Left renal cortex interstitium (tissue), 4 donors: ENCODE data around the gene WNT9A. TPM values are rescaled to one million over a fixed set of nuclear protein-coding genes. Genes with fewer than 3 reads are reported as not detected.

Experiments used
- DNase-seq, 4 donors: peaks; one replicate each; pipeline ENCODE4 v3.0.0-alpha.2; 2013; ENCODE audit warnings: low read depth in 4 of 4, low spot score in 2 of 4, missing footprints in 1 of 4
- polyA plus RNA-seq, 4 donors: library from polyadenylated mRNA; unstranded; fragments of 120-200 nt; gene quantifications; one replicate each; pipeline ENCODE4 v1.2.1, GENCODE V29; 2013; ENCODE audit not compliant: insufficient read length in 4 of 4

WNT9A gene
- polyA plus RNA-seq, 4 donors = 1.3 to 1.8 (median 1.6) TPM

- DNase-seq = no peak
Measured at GRCh38 chr1:227942716-227943261, 4.9 kb downstream of the WNT9A start.

- DNase-seq = no peak
Measured at GRCh38 chr1:227942021-227942715, 5.6 kb downstream of the WNT9A start.

- DNase-seq = no peak
Measured at GRCh38 chr1:227941509-227942020, 6.2 kb downstream of the WNT9A start.

GRCh38 chr1:227940791-227941241, 6.9 kb downstream of the WNT9A start:
- DNase-seq = no peak

DNA sequence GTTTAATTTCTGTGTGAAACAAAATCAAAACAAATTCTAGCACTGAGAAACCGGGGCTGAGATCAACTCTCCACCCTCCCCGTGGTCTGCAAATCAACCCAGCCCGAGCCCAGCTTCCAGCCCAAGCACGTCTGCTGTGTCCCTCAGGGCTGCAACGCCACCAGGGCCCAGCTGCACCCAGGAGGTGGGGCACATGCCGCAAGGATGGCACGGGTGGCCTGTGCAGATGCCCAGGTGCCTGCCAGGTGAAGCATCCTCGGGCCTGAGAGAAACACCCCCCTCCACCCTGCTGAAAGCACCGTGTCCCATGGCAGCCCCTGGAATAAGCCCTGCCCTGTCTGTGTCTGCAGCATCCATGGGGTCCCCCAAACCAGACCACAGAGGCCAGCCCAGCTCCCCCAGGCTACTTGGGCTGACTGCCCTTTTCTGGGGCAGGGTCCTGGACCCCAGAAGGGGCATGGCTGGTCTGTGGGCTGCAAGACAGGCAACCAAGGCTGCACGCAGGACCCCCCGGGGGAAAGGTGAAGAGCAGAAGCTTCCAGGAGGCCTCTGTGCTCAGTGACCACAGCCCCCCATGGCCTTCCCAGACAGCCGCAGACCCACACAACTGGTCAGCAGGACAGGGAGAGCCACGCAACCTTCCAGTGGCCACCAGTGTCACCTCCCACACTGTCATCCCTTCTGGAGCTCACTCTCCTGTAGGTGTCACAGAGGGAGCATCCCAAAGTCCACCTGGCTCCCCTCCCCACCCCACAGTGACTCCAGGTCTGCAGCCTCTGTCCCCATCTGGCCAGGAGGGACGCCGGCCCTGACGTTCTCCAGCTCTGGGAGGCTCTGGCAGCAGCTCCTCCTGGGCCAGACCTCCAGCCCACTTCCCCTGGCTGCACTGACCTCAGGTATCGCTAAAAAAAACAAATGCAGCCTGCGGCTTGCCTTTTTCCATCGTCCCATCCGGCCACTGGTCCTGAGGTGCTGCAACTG, 7.7 kb downstream of the WNT9A start:
- DNase-seq = no peak

DNA sequence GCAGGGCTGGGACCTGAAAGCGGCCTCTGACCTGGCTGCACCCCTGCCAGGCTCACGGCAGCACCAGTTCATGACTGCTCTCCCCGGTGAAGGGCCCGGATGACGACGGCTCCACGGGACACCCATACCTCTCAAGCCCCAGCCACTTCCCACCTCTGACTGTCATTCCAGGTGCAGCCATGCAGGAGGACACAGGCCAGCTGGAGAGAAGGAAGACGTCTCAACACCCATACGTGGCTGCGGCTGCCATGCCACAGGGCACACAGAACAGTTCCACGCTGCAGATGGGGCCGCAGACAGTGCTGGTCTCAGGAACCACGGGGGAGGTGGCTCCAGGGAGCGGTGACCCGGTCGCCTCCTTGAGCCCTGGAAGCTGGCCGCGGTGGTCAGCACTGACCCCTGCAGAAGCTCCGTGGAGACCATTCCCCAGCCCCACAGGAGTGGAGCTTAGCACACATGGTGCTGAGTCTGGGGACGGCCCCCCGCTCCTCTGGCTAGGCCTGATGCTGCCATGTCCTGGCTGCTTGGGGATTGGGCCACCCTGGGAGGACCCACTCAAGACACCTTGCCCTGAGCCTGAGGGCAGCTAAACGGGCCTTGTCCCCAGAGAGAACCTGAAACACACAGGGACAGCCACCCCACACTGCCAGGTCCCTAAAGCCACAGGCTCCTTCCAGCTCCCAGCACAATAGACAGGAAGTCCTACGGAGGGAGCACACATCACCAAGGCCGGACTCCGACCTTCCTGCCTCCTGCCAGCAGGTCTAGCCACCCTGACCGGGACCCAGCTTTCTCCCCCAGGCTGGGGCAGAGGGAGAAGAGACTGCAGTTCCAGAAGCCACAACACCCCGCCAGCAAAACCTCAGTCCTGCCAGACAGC, 8.6 kb downstream of the WNT9A start:
- no peak for DNase-seq

DNA sequence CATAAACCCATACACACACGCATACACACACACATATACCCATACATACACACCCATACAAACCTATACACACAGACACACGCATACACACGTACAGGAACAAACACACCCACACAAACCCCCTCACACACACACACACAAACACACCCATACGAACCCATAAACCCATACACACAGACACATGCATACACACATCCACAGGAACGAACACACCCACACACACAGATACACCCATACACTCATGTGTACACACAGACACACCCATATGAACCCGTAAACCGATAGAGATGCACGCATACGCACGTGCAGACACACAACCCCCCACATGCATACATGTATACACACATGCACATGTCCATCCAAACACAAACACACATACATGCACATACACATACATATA, 9.5 kb downstream of the WNT9A start:
- DNase-seq = no peak

- no peak for DNase-seq
Measured at GRCh38 chr1:227937838-227938145, 9.9 kb downstream of the WNT9A start.

GRCh38 chr1:227937031-227937837, 10.5 kb downstream of the WNT9A start:
- no peak for DNase-seq

DNA sequence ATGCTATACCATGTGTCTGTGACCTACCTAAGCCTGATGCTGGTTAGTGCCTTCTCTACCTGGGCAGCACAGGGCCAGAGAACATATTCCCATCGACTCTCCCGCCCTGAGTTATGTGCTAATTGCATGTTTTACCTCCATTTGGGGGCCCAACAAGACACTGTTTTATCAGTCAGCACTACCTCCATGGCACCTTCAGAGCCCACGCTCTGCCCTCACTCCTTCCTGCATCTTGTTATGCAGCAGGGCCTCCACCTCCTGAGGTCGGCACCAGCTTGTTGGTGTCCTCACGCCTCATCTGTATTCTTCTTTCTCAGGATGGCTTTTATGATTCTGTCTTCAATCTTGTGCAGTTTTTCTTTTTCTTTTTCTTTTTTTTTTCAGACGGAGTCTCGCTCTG, 11.9 kb downstream of the WNT9A start:
- no peak for DNase-seq

- no peak for DNase-seq
Measured at GRCh38 chr1:227934476-227935313, 13.0 kb downstream of the WNT9A start.

DNA sequence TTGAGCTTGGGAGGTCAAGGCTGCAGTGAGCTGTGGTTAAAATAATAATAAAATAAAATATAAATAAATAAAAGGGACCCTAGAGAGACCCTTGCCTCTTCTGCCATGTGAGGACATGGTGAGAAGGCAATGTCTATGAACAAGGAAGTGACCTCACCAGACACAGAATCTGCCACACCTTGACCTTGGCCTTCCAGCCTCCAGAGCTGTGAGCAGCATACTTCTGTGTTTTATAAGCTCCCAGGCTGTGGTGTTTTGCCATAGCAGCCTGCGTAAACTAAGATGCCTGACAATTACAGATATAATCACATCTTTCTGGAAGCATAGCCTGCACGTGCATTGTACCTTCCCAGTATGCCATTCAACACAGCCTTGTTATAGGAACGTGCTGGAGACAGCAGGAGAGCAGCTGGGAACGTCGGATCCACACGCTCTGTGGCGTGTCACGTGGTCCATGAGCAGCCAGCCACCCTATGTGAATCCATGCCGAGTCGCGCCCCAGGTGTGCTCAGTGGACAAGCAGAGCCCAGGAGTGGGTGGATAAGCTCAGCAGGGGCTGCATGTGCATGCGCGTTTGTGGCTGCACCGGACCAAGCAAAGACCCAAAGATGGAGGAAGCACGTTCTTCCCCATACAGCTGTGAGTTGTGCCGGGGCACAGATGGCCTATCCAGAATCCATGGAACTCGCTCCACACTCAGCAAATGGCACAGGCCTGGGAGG, 17.8 kb downstream of the WNT9A start:
- DNase-seq = no peak

DNA sequence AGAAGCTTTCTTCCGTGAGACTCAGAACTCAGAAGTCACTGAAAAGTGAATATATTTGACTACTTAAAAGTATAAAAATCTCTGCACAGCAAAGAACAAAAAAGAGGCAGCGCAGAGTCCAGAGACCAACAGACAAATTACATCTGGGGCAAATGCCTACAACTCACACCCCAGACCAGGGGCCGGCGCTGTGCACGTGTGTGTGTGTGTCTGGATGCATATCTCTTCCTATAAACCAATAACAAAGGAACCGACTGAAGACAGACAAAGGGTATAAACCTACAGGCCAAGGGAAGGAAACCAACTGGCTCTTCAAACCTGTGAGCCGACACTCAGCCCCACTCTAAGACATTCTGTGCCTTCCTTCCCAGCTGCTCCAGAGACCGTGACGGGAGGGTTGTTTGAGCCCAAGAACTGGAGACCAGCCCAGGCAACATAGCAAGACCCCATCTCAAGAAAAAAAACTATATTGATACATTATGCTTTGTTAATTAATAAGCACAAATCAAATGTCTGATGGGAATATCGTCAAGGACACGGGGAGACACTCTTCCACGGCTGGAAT, 18.8 kb downstream of the WNT9A start:
- DNase-seq = no peak

- no peak for DNase-seq
Measured at GRCh38 chr1:227927971-227928741, 19.6 kb downstream of the WNT9A start.

- no peak for DNase-seq
Measured at GRCh38 chr1:227926896-227927885, 20.5 kb downstream of the WNT9A start.
